Ascending aorta (tissue), 2 donors: Measurements from ENCODE around the gene PDGFB. TPM values are rescaled to one million over a fixed set of nuclear protein-coding genes. Genes with fewer than 3 reads are reported as not detected.

Experiments
- DNase-seq, 2 donors: peaks; one replicate each; pipeline ENCODE4 v3.0.0-alpha.2; 2019; ENCODE audit warnings: low spot score in 2 of 2
- H3K27ac ChIP-seq, 2 donors: fragments of 200-600 bp; sonication (generic); one replicate each; pipeline ENCODE4 v1.5.1; 2016 to 2017; ENCODE audit warnings: mild to moderate bottlenecking in 1 of 2
- H3K27me3 ChIP-seq: fragments of 200-600 bp; sonication (generic); one replicate; pipeline ENCODE4 v1.5.1; 2017
- H3K36me3 ChIP-seq, 2 donors: fragments of 200-600 bp; sonication (generic); one replicate each; pipeline ENCODE4 v1.5.1; 2016
- H3K4me1 ChIP-seq, 2 donors: fragments of 200-600 bp; sonication (generic); one replicate each; pipeline ENCODE4 v1.5.1; 2016 to 2017; ENCODE audit warnings: mild to moderate bottlenecking in 1 of 2
- H3K4me3 ChIP-seq, 2 donors: fragments of 200-600 bp; sonication (generic); one replicate each; pipeline ENCODE4 v1.5.1; 2016 to 2017; ENCODE audit warnings: mild to moderate bottlenecking in 1 of 2
- H3K9me3 ChIP-seq, 2 donors: fragments of 200-600 bp; sonication (generic); one replicate each; pipeline ENCODE4 v1.5.1; 2016
- intact Hi-C: fragments of 100-400 bp; cut with DNase I; formaldehyde crosslinking; loops from one replicate; pipeline ENCODE4 v1.15.1; 2023
- total RNA-seq: library from RNA; depleted of rRNA; stranded (reverse); fragments of >200 nt; gene quantifications from one replicate; pipeline ENCODE4 v1.1.0, GENCODE V29; 2016
- TF ChIP-seq, protein P1 (sequence below), 3 experiments: fragments of 200-600 bp in 2 of 3; fragments of 450-650 bp in 1 of 3; sonication (generic) in 2 of 3; IDR thresholded peaks; one replicate each; pipeline ENCODE4 v1.5.1; 2016 to 2019; ENCODE audit warnings: antibody characterized with exemption in 3 of 3, mild to moderate bottlenecking in 1 of 3, moderate library complexity in 1 of 3

The PDGFB gene
- total RNA-seq, 1 donor from 2014 or later = 8.9 TPM

DNA sequence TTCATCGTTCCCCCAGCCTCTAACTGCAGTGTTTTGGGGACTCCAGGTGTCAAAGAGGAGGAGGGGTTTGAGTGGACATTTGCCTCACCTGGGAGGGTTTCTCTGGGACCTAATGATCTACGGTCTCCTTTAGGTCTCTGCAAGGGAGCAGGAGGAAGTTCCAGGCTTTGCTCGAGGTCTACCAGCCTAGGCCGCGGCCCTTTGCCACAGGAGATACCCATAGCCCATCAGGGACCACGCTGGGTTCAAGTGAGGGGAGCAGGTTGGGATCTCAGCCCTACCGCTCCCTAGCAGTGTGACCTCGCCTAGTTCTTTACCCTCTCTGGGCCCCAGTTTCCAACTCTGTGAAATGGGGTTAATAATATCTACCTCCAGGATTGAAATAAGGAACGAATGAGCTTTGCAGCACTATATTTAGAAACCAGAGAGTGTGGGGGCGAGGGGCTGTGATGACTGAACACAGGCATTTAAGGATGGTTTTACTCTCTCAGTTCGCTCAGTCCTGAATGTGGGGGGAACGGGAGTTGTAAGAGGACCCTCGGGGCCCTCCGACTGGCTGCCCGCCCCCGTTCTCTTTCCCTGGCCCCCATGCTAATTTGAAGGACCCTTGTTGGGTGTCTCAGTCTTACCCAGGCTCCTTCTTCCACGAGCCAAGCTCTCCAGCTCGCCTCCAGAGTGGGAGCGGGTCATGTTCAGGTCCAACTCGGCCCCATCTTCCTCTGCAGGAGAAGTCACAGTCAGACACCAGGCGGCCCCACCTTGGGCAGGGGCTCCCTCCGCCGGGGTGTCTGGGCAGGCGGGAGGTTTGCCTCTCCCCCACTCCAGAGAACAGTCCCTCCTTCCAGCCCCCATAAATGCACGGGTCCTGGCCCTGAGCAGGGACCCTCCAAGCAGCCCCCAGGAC is 11.7 kb downstream of the PDGFB start:
- no peaks in the 10 kb centered on the region for H3K36me3 ChIP-seq
- H3K27me3 ChIP-seq = no peaks in the 10 kb centered on the region
- no peak overlapping the region for H3K27ac ChIP-seq
- peaks cover 4 to 11% of the 10 kb centered on the region in 2 donors for H3K4me1 ChIP-seq
- TF ChIP-seq, protein P1, sequence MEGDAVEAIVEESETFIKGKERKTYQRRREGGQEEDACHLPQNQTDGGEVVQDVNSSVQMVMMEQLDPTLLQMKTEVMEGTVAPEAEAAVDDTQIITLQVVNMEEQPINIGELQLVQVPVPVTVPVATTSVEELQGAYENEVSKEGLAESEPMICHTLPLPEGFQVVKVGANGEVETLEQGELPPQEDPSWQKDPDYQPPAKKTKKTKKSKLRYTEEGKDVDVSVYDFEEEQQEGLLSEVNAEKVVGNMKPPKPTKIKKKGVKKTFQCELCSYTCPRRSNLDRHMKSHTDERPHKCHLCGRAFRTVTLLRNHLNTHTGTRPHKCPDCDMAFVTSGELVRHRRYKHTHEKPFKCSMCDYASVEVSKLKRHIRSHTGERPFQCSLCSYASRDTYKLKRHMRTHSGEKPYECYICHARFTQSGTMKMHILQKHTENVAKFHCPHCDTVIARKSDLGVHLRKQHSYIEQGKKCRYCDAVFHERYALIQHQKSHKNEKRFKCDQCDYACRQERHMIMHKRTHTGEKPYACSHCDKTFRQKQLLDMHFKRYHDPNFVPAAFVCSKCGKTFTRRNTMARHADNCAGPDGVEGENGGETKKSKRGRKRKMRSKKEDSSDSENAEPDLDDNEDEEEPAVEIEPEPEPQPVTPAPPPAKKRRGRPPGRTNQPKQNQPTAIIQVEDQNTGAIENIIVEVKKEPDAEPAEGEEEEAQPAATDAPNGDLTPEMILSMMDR (IDR thresholded peaks at IDR 0.05) = no peak
- DNase-seq = no peak
- H3K4me3 ChIP-seq = no peak overlapping the region
- intact Hi-C loops = no loop called here
- H3K9me3 ChIP-seq = no peaks in the 10 kb centered on the region

DNA sequence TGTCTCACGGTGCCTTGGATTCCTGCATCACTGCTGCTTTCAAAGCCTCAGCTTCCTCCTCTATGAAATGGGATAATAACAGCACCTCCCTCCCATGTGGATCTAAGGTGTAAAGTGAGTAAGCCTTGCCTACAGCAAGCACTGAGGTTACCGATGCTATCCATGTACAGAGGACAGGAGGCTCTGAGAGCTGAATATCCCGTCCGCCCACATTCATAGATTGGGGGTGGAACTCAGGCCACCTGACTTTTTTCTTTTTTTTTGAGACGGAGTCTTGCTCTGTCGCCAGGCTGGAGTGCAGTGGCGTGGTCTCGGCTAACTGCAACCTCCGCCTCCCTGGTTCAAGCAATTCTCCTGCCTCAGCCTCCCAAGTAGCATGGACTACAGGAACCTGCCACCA is 12.5 kb downstream of the PDGFB start:
- intact Hi-C loops = no loop called here
- H3K36me3 ChIP-seq = no peaks in the 10 kb centered on the region
- TF ChIP-seq, protein P1 (IDR thresholded peaks at IDR 0.05) = no peak
- no peak overlapping the region for H3K27ac ChIP-seq
- H3K4me3 ChIP-seq = no peak overlapping the region
- H3K27me3 ChIP-seq = no peaks in the 10 kb centered on the region
- DNase-seq = no peak
- peaks cover 4 to 11% of the 10 kb centered on the region in 2 donors for H3K4me1 ChIP-seq
- no peaks in the 10 kb centered on the region for H3K9me3 ChIP-seq

DNA sequence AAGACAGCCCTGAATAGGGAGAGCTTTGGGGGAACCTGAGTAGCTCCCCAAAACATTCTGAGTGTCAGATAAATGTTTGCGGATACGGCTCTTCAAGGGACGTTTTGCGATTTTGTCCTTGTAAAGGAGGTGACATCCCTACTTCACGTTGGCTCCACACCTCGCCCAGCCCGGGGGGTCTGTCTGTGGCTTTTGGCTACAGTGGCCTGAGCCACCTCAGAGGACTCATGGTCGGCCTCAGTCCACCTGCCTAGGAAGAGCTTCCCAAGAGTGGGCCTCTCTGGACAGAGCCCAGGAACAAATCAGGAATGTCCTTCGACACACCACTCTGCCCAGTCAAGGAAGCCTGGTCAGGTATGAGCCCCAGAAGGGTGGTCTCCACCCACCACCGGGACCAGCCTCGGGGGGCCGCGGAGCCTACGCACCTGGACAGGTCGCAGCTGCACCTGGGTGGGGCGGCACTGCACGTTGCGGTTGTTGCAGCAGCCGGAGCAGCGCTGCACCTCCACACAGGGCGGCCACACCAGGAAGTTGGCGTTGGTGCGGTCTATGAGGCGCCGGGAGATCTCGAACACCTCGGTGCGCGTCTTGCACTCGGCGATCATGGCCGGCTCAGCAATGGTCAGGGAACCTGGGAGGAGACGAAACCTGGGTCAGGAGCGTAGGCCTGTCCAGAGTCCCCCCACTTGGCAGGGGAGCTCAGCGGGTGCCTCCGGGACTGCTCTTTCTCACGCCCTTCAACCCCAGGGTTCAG is 13.4 kb downstream of the PDGFB start:
- Histone ChIP-seq H3K36me3 (no peaks in the 10 kb centered on the region), H3K9me3 (no peaks in the 10 kb centered on the region), H3K4me3 (no peak overlapping the region), H3K27me3 (no peaks in the 10 kb centered on the region), H3K4me1 (peaks cover under 1 to 8% of the 10 kb centered on the region in 2 donors), H3K27ac (no peak overlapping the region)
- TF ChIP-seq, protein P1 (IDR thresholded peaks at IDR 0.05) = no peak
- intact Hi-C loops = no loop called here
- no peak for DNase-seq

DNA sequence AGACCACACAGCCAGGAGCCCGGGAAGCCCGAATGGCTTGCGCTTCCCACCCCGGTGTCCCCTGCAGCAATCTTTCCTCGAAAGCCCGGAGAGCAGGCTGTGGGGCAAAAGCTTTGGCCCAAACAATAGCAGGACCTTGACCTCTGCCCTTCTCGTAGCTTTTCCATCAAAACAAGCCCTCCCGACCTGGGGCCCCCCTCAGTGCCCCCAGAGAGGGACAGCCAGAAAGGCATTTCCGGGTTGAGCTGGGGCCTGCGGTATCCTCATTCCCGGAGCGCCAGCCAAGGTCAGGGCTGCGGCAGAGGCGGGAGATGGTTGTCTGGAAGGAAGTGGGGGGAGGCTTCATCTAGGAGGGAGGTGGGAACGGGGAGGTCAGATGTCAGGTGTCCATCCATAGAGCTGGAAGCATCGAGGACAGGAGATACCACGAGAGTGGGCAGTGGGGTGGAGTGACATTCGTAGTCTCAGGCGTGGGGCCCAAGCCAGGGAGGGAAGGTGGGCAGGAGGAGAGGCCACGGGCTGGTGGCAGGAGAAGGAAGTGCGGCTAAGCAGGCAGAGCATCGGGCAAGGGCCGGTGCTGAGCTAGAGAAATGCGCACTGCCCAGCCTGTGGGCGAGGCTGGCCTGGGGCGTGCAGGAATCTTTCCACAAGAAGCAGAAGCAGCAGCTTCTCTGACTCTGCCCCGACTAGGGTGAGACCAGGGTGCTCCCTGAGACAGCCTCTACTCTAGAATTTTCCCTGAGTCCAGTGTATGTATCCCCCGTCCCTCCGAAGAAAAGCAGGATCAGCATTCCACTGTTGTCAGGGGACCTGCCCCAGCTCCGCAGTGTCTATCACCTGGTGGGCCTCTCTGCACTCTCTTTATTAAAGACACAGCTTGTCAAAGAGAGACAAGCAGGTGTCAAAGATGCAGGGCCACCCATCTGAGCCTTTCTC is 14.3 kb downstream of the PDGFB start:
- TF ChIP-seq, protein P1 (IDR thresholded peaks at IDR 0.05) = no peak
- Histone ChIP-seq H3K9me3 (no peaks in the 10 kb centered on the region), H3K27ac (no peak overlapping the region), H3K4me3 (no peak overlapping the region), H3K27me3 (no peaks in the 10 kb centered on the region), H3K36me3 (no peaks in the 10 kb centered on the region), H3K4me1 (peaks cover 0 to 6% of the 10 kb centered on the region in 2 donors)
- intact Hi-C loops = no loop called here
- no peak for DNase-seq

- no peak for DNase-seq
- intact Hi-C loops = no loop called here
- Histone ChIP-seq H3K4me3 (no peak overlapping the region), H3K27me3 (no peaks in the 10 kb centered on the region), H3K4me1 (peaks cover 0 to 6% of the 10 kb centered on the region in 2 donors), H3K36me3 (no peaks in the 10 kb centered on the region), H3K9me3 (no peaks in the 10 kb centered on the region), H3K27ac (no peak overlapping the region)
- TF ChIP-seq, protein P1 (IDR thresholded peaks at IDR 0.05) = no peak
These were observed 15.0 kb downstream of the PDGFB start for GRCh38 chr22:39229688-39230260.
